Naive thymus-derived CD4-positive, alpha-beta T cell (primary cell): ENCODE measurements around the gene GPC1. TPM values are rescaled to one million over a fixed set of nuclear protein-coding genes. Genes with fewer than 3 reads are reported as not detected.

ENCODE experiments used
- ATAC-seq: fragments of 150-1000 bp; cut with Tn5 transposase; 2 replicates; pipeline ENCODE4 v1.10.0; 2021; ENCODE audit warnings: mild to moderate bottlenecking, moderate library complexity
- CTCF ChIA-PET: fragments of 350-600 bp; sonication (Branson Sonifier 250); formaldehyde crosslinking; loops from one replicate; lab custom pipeline; 2021; ENCODE audit warnings: antibody characterized with exemption; lab: Charles Lee
- POLR2A ChIA-PET: fragments of 350-600 bp; sonication (Branson Sonifier 250); formaldehyde crosslinking; loops from one replicate; lab custom pipeline; 2021; ENCODE audit warnings: antibody characterized with exemption, inconsistent platforms; lab: Charles Lee
- DNase-seq, 9 donors: peaks; one replicate each; pipeline versions ENCODE4 v3.0.0 to v3.0.0-alpha.2; 2020 to 2022; ENCODE audit warnings: mixed read lengths in 1 of 9
- H3K27ac ChIP-seq: one replicate; pipeline ENCODE4 v1.7.0; 2013; ENCODE audit warnings: mild to moderate bottlenecking, low read depth, low read length, moderate library complexity
- H3K27me3 ChIP-seq, 2 donors: one replicate each; pipeline ENCODE4 v1.7.0; 2013; ENCODE audit warnings: low read length in 2 of 2, mild to moderate bottlenecking in 2 of 2, moderate library complexity in 2 of 2; ENCODE audit not compliant: control insufficient read depth in 2 of 2, insufficient read depth in 2 of 2
- H3K36me3 ChIP-seq, 3 experiments: 1 replicate in 2 of 3; 2 replicates in 1 of 3; pipeline ENCODE4 v1.7.0; 2013; ENCODE audit warnings: low read length in 3 of 3, mild to moderate bottlenecking in 3 of 3, moderate library complexity in 1 of 3; ENCODE audit not compliant: insufficient read depth in 3 of 3, control insufficient read depth in 2 of 3
- H3K4me1 ChIP-seq, 2 donors: one replicate each; pipeline ENCODE4 v1.7.0; 2013; ENCODE audit warnings: low read length in 2 of 2, mild to moderate bottlenecking in 2 of 2, moderate library complexity in 1 of 2; ENCODE audit not compliant: control insufficient read depth in 2 of 2, insufficient read depth in 2 of 2
- H3K4me3 ChIP-seq: 2 replicates; pipeline ENCODE4 v1.7.0; 2013; ENCODE audit warnings: mild to moderate bottlenecking, low read length
- H3K9me3 ChIP-seq, 3 experiments: 1 replicate in 2 of 3; 2 replicates in 1 of 3; pipeline ENCODE4 v1.7.0; 2013; ENCODE audit warnings: low read length in 3 of 3; ENCODE audit not compliant: control insufficient read depth in 2 of 3
- H3K27ac Mint-ChIP-seq, 9 donors: one replicate each; pipeline ENCODE4 v1.8.0; 2020 to 2022; ENCODE audit warnings: mixed read lengths in 9 of 9, mild to moderate bottlenecking in 8 of 9, moderate library complexity in 5 of 9, inconsistent platforms in 2 of 9
- H3K27me3 Mint-ChIP-seq, 5 donors: one replicate each; pipeline ENCODE4 v1.8.0; 2021 to 2022; ENCODE audit warnings: mixed read lengths in 5 of 5, mild to moderate bottlenecking in 1 of 5
- H3K36me3 Mint-ChIP-seq, 5 donors: one replicate each; pipeline ENCODE4 v1.8.0; 2020 to 2022; ENCODE audit warnings: mixed read lengths in 5 of 5, mild to moderate bottlenecking in 3 of 5, inconsistent platforms in 1 of 5
- H3K4me1 Mint-ChIP-seq, 7 donors: one replicate each; pipeline ENCODE4 v1.8.0; 2020 to 2022; ENCODE audit warnings: mixed read lengths in 7 of 7, mild to moderate bottlenecking in 3 of 7, inconsistent platforms in 1 of 7
- H3K4me3 Mint-ChIP-seq, 10 donors: one replicate each; pipeline ENCODE4 v1.8.0; 2020 to 2022; ENCODE audit warnings: mild to moderate bottlenecking in 10 of 10, mixed read lengths in 10 of 10, moderate library complexity in 6 of 10, inconsistent platforms in 2 of 10
- H3K9me3 Mint-ChIP-seq, 11 donors: one replicate each; pipeline ENCODE4 v1.8.0; 2020 to 2022; ENCODE audit warnings: mixed read lengths in 11 of 11, mild to moderate bottlenecking in 4 of 11, inconsistent platforms in 1 of 11, moderate library complexity in 1 of 11
- intact Hi-C, 2 donors: fragments of 100-400 bp; cut with micrococcal nuclease; formaldehyde crosslinking; loops; one replicate each; pipeline ENCODE4 v1.15.1; 2023
- polyA plus RNA-seq, 2 donors: library from polyadenylated mRNA; unstranded; fragments of 300-500 nt; fragmentation: Illumina TruSeq; gene quantifications; one replicate each; pipeline ENCODE4 v1.2.3, GENCODE V29; 2021
- total RNA-seq, 6 experiments: library from RNA in 5 of 6; stranded (reverse) in 5 of 6; gene quantifications; 1 replicate in 5 of 6; 2 replicates in 1 of 6; pipeline ENCODE4 v1.2.3 and lab custom pipeline; 2021 to 2026

GPC1 gene
- total and polyA plus RNA-seq, 7 experiments from 2014 or later, result 0.08 to 4.5 (median 0.68) TPM; not detected in 1

GRCh38 chr2:240507778-240508251 lies 72.4 kb downstream of the GPC1 start:
- ChIA-PET CTCF (no interaction called here), POLR2A (no interaction called here)
- H3K4me1 ChIP-seq, result no peaks in the 10 kb centered on the region
- H3K9me3 ChIP-seq, result no peaks in the 10 kb centered on the region
- no peak overlapping the region for H3K27ac Mint-ChIP-seq
- peaks cover 4 to 35% (median 8%) of the 10 kb centered on the region in 5 donors for H3K36me3 Mint-ChIP-seq
- no peaks in the 10 kb centered on the region for H3K27me3 Mint-ChIP-seq
- H3K9me3 Mint-ChIP-seq, result no peaks in the 10 kb centered on the region
- no peak overlapping the region for H3K27ac ChIP-seq
- peaks cover 0 to 4% (median 0%) of the 10 kb centered on the region in 7 donors for H3K4me1 Mint-ChIP-seq
- DNase-seq, result no peak
- no peak for ATAC-seq
- H3K4me3 ChIP-seq, result no peak overlapping the region
- H3K4me3 Mint-ChIP-seq, result no peak overlapping the region
- intact Hi-C loops, result no loop called here
- no peaks in the 10 kb centered on the region for H3K27me3 ChIP-seq
- H3K36me3 ChIP-seq, result peaks cover 0 to 31% (median 6%) of the 10 kb centered on the region in 3 experiments

- Mint-ChIP-seq H3K4me1 (peaks cover 3 to 13% (median 8%) of the 10 kb centered on the region in 7 donors), H3K27me3 (no peaks in the 10 kb centered on the region), H3K36me3 (peaks cover 4 to 32% (median 8%) of the 10 kb centered on the region in 5 donors), H3K4me3 (no peak overlapping the region), H3K27ac (no peak overlapping the region), H3K9me3 (peaks cover 0 to 2% (median 0%) of the 10 kb centered on the region in 11 donors)
- H3K4me1 ChIP-seq, result peaks cover under 1 to 2% of the 10 kb centered on the region in 2 donors
- no peaks in the 10 kb centered on the region for H3K9me3 ChIP-seq
- H3K27me3 ChIP-seq, result no peaks in the 10 kb centered on the region
- POLR2A ChIA-PET, result no interaction called here
- no peak overlapping the region for H3K27ac ChIP-seq
- CTCF ChIA-PET, result no interaction called here
- peaks cover 0 to 32% (median 6%) of the 10 kb centered on the region in 3 experiments for H3K36me3 ChIP-seq
- no peak for DNase-seq
- no peak overlapping the region for H3K4me3 ChIP-seq
- ATAC-seq, result no peak
- intact Hi-C loops, result no loop called here
These were observed 73.5 kb downstream of the GPC1 start for GRCh38 chr2:240508832-240509545.

GRCh38 chr2:240509667-240510512 lies 74.4 kb downstream of the GPC1 start:
- H3K36me3 ChIP-seq, result peaks cover 0 to 32% (median 6%) of the 10 kb centered on the region in 3 experiments
- H3K4me3 ChIP-seq, result no peak overlapping the region
- Mint-ChIP-seq H3K4me1 (peaks cover 6 to 16% (median 12%) of the 10 kb centered on the region in 7 donors), H3K27me3 (no peaks in the 10 kb centered on the region), H3K9me3 (peaks cover 0 to 2% (median 0%) of the 10 kb centered on the region in 11 donors), H3K27ac (no peak overlapping the region), H3K36me3 (peaks cover 4 to 29% (median 9%) of the 10 kb centered on the region in 5 donors), H3K4me3 (no peak overlapping the region)
- peaks cover 6% of the 10 kb centered on the region in 2 donors for H3K4me1 ChIP-seq
- intact Hi-C loops, result loop anchor here (5.0 to 10.0 kb wide), 2 partner anchors 195 to 247 kb away; no protein-coding TSS in a partner anchor
- DNase-seq (no peak), ATAC-seq (no peak)
- ChIA-PET CTCF (no interaction called here), POLR2A (no interaction called here)
- no peak overlapping the region for H3K27ac ChIP-seq
- no peaks in the 10 kb centered on the region for H3K27me3 ChIP-seq
- no peaks in the 10 kb centered on the region for H3K9me3 ChIP-seq

- no peak overlapping the region for H3K27ac Mint-ChIP-seq
- H3K27me3 ChIP-seq, result no peaks in the 10 kb centered on the region
- no peak overlapping the region for H3K4me3 ChIP-seq
- no peaks in the 10 kb centered on the region for H3K27me3 Mint-ChIP-seq
- intact Hi-C loops, result loop anchor here (5.0 to 10.0 kb wide), 2 partner anchors 194 to 247 kb away; no protein-coding TSS in a partner anchor
- peaks cover 4 to 25% (median 9%) of the 10 kb centered on the region in 5 donors for H3K36me3 Mint-ChIP-seq
- no peak overlapping the region for H3K4me3 Mint-ChIP-seq
- peaks cover 0 to 2% (median 0%) of the 10 kb centered on the region in 11 donors for H3K9me3 Mint-ChIP-seq
- H3K4me1 Mint-ChIP-seq, result peaks cover 6 to 16% (median 12%) of the 10 kb centered on the region in 7 donors
- ATAC-seq (no peak), DNase-seq (no peak)
- H3K36me3 ChIP-seq, result peaks cover 0 to 32% (median 6%) of the 10 kb centered on the region in 3 experiments
- H3K4me1 ChIP-seq, result peaks cover 6% of the 10 kb centered on the region in 2 donors
- ChIA-PET CTCF (no interaction called here), POLR2A (no interaction called here)
- no peaks in the 10 kb centered on the region for H3K9me3 ChIP-seq
- no peak overlapping the region for H3K27ac ChIP-seq
These were observed 75.2 kb downstream of the GPC1 start for GRCh38 chr2:240510513-240511210.

GRCh38 chr2:240511351-240512108 lies 76.1 kb downstream of the GPC1 start:
- ChIA-PET POLR2A (interaction anchor here (1.0 kb wide), 1 partner anchor 49 kb away, joined by 4 read pairs; the partner anchor contains the start of gene DUSP28), CTCF (no interaction called here)
- Histone ChIP-seq H3K27ac (no peak overlapping the region), H3K4me3 (no peak overlapping the region), H3K27me3 (no peaks in the 10 kb centered on the region), H3K36me3 (peaks cover 0 to 32% (median 6%) of the 10 kb centered on the region in 3 experiments), H3K4me1 (peaks cover 6% of the 10 kb centered on the region in 2 donors), H3K9me3 (no peaks in the 10 kb centered on the region)
- no peak overlapping the region for H3K4me3 Mint-ChIP-seq
- H3K36me3 Mint-ChIP-seq, result peaks cover 4 to 21% (median 9%) of the 10 kb centered on the region in 5 donors
- ATAC-seq (no peak), DNase-seq (no peak)
- peaks cover 0 to 2% (median 0%) of the 10 kb centered on the region in 11 donors for H3K9me3 Mint-ChIP-seq
- H3K4me1 Mint-ChIP-seq, result peaks cover 6 to 16% (median 12%) of the 10 kb centered on the region in 7 donors
- no peaks in the 10 kb centered on the region for H3K27me3 Mint-ChIP-seq
- no peak overlapping the region for H3K27ac Mint-ChIP-seq
- intact Hi-C loops, result loop anchor here (5.0 to 10.0 kb wide), 2 partner anchors 193 to 246 kb away; no protein-coding TSS in a partner anchor
